Measurements from ENCODE around the gene FAM193B. TPM values are rescaled to one million over a fixed set of nuclear protein-coding genes. Genes with fewer than 3 reads are reported as not detected.

FAM193B gene
- total RNA-seq, 2 donors from 2014 or later, result 26.1 to 30.1 TPM

DNA sequence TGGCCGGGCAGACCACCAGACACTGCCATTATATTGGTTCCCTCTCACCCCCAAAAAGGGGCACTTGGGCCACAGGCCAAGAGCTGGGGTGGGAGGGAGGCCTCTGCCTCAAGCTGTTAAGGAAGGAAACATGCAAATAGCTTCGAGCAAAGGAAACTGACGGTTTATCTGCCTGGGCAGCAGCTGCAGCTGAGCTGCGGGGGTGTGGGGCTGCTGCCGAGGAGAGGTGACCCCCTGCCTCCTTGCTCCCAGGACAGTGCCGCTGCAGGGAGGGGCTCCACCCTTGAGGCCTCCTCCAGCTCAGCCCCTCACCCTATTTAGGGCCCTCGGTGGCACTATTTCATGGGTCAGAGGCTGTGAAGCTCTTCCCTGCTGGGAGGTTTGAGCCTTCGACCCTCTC, 45.5 kb downstream of the FAM193B start:
- intact Hi-C loops (cut with DNase I), result no loop called here
- DNase-seq (no peak), ATAC-seq (no peak)

DNA sequence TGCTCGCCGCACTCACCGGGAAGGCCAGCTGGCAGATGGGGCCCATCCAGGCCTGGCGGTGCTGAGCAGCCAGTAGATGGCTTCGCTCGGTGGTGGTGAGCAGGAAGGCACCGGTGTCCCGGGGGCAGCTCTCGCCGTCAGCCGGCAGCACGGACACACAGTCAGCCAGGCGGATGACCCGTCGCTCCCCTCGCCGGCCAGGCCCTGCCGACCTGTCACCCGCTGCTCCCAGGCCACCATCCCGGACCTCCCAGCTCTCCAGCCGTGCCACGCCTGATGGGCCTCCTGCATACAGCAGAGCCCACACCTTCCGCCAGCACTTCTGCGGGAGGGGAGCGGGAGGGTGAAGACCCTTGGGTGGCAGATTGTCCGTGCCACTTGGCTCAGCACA, 46.1 kb downstream of the FAM193B start:
- no peak for ATAC-seq
- intact Hi-C loops (cut with DNase I), result no loop called here
- DNase-seq, result no peak

DNA sequence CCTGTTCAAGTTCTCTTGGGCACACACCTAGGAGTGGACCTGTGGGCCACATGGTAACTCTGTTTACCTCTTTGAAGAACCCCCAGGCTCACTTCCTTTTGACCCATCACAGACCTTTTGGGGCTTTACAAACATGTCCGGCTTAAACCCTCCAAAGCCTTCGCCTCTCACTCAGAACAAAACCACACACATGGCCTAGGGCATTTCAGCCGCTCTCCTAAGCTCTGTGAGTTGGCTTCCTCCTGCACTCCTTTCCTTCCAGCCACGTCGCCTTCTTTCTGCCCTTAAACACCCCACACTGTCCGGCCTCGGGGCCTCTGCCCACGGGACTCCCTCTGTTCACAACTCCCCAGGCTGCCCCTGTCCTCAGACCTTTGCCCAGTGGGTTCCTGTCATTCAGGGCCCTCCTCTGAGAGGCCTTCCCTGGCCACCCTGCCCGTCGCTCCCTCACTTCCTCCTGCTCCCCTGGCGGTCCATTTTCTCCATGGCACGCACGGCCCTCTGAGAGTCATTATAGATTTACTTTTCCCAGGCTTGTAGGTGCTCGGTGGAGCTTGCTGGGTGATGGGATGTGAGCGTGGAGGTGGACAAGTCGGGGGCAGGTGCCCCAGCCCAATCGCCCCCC, 46.7 kb downstream of the FAM193B start:
- no peak for ATAC-seq
- no peak for DNase-seq
- intact Hi-C loops (cut with DNase I), result no loop called here

DNA sequence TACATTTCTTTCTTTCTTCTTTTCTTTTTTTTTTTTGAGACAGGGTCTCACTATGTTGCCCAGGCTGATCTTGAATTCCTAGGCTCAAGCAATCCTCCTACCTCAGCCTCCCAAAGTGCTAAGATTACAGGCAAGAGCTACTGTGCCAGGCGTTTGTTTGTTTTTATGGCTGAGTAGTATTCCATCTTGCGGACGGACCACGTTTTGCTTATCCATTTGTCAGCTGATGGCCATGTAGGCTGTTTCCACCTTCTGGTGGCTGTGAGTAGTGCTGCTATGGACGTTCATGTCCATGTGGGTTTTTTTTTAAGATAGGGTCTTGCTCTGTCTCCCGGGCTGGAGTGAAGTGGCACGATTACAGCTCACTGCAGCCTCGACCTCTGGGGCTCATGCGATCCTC, 47.2 kb downstream of the FAM193B start:
- ATAC-seq, result no peak
- intact Hi-C loops (cut with DNase I), result no loop called here

DNA sequence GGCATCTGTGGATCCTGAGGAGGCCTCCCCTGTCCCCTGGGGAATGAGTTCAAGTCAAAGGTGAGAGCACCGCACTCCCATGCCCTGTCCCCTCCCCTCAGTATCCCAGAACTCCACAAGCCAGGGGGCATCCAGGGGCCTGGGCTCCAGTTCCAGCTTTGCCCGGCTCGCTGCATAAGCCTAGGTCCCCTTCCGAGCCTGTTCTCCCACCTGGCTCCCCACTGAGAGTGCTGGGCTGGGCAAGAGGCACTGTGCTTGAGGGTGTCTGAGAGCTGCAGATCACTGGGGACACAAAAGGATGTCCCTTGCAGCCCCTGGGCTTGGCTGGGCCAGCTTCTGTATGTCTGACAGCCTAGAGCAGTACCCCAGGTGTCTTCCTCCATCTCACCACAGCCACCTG, 49.3 kb downstream of the FAM193B start:
- ATAC-seq (no peak), DNase-seq (no peak)
- intact Hi-C loops (cut with DNase I), result no loop called here

More for the DNA sequence above, 47.2 kb downstream of the FAM193B start:
- no peak for DNase-seq

DNA sequence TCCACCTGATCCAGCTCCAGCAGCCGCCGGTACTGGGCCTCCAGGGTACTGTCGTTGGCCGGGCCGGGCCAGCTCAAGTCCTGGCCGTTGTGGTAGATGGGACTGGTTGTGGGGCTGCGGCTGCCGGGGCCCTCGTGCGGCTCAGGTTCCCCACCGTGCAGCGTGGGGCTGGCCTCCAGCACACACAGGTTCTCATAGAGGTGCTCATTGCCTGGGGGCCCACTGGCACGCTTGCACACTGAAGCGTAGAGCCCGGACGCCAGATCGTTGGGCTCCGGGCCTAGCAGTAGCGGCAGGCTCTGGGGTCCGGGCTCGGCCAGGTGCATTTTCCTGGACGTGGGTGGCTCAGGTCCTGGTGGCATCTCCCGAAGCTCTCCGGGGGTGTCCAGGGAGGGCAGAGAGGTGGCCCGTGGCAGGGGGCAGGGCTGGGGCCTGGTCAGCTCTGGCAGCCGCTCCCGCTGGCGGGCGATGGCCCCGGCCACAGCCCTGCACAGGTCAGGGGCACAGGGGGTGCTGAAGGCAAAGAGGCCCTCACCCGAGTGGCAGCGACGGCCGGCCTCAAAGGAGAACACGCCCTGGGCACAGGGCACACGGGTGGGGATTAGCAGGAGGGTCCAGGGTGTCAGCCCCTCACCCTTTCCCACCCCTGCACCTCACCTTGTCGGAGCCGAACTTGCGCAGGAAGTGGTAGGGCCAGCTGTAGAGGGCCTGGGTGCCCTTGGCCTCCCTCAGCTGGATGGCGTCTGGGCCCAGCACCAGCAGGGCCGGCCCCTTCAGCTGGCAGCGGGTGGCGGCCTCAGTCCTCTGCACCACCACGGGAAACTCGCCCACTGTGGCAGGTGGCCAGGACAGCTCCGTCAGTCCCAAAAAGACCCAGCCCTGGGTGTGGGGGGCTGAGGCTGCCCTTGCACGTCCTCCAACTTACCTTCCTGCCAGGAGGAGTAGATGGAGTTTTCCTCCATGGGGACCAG, 50.0 kb downstream of the FAM193B start:
- ATAC-seq, result no peak
- no peak for DNase-seq
- intact Hi-C loops (cut with DNase I), result loop anchor here in 1 of 2 donors (5.0 kb wide), 1 partner anchor 117 kb away; no protein-coding TSS in a partner anchor

DNA sequence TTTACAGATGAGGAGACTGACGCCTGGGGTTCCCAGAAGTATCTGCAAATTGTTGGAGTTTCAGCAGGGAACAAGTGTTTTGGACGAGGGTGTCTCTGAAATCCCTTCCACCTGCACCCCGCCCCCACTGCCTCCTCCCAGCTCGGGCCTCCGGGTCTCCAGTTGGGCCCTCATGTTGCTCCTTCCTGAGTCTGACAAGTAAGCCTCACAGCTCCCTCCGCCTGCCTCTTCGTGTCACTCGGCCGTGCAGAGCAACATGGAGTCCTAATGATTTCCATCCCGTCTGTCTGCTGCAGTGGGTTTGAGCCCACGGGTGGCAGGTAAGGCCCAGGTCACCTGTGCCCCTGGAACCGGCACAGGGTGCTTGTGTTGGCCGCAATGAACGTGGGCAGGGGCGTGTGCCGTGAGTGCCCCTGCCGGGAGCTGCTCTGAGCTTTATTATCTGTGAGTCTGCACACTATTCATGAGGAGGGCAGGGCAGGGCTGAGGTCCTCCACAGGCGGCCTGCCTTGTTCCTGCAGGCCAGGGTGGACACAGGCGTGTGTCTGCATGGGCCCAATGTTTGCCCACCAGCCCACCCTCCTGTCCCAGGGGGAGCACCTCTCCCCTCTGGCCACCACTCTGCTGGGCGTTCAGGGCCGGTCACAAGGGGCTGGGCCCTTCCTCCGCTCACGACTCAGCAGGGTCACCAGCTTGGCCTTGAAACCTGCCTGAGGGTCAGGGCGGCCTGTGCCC, 50.8 kb downstream of the FAM193B start:
- ATAC-seq, result no peak
- no peak for DNase-seq
- intact Hi-C loops (cut with DNase I), result loop anchor here in 1 of 2 donors (5.0 kb wide), 1 partner anchor 116 kb away; no protein-coding TSS in a partner anchor

DNA sequence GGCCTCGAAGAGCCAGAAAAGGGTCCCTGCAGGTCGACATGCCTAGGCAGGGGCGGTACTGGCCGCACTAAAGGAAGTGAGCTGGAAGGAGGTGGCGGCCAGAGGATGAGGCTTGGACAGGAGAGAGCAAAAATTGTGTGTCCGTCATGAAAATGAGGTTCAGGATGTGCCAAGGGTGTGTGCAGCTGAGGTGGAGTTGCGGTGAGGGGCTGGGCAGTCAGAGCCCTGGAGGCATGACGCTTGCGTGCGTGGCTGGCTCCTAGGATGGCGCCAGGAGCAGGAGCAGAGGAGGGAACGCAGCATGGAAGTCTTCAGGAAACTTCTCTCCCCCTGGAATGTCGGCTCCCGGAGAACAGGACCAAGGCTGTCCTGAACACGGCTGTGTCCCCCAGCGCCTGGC, 51.5 kb downstream of the FAM193B start:
- intact Hi-C loops (cut with DNase I), result loop anchor here in 1 of 2 donors (5.0 kb wide), 1 partner anchor 116 kb away; no protein-coding TSS in a partner anchor
- ATAC-seq (no peak), DNase-seq (no peak)

DNA sequence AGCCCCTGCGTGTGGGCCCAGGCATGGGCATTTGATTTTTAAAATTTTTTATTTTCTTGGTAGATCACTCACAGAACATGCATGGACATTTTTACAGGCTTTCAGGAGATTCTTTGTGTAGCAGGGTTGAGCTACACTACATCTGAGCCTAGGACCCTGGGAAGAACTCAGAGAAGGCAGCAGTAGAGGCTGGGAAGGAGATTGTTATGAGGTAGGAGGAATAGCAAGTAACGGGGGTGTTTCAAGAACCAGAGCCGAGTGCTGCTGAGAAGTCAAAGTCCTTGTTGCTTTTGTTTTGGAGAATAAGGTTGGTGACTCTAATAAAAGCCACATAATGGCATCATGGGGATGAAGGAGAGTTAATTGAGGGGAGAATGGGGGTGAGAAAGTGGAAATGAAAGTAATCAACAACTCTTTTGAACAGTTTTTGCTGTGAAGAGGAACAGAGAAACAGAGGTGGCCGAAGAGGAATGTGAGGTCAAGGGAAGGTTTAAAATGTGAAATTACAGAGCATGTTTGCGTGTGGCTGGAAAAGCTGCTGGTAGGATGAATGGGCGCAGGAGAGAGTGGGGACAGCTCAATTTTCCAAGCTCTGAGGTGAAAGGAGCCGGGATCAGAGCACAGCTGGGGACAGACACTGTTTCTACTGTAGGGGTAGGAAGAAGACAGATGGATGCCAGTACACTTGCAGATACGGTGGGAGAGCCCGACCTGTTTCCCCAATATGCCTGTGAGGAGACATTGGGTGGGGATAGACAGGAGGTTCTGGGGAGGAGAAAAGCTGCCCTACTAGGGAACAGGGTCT, 52.3 kb downstream of the FAM193B start:
- ATAC-seq (no peak), DNase-seq (no peak)
- intact Hi-C loops (cut with DNase I), result loop anchor here (1.0 to 5.0 kb wide), 2 partner anchors 112 to 115 kb away; no protein-coding TSS in a partner anchor

DNA sequence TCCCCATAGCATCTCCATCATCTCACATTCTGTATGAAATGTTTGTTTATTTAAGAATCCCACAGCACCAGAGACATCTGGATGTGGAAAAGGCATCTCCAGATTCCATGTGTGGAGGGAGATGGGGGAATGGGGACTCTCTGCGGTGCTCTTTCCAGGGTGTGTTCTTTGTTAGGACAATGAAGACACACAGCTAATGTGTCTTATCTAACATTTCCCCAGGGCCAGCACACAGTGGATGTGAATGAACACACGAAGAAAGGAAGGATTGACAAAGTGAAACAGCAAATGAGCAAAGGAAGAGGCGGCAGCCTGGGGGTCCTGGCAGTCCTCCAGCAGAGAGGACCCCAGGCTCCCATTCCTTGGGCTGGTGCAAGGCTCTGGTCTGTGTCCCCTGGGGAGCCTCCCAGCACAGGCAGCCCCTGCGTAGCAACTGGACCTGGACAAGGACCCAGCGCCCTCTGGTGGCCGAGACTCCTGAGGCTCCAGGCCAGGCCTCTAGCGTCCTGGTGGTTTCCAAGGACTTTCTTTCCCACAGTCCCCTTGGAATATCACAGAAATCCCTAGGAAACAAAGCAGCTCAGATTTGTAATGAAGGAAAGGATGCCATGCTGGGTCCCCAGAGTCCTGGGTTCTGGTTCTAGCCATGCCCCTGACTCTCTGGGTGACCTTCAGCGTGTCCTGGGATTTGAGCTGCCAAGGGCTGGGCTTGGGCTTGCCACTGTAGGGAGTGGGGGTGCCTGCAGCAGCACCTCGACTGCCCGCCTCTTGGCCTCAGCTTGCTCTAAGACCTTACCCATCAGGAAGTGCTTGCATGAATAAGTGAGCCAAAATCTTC, 53.5 kb downstream of the FAM193B start:
- intact Hi-C loops (cut with DNase I), result loop anchor here (1.0 to 5.0 kb wide), 2 partner anchors 111 to 114 kb away; no protein-coding TSS in a partner anchor
- ATAC-seq, result peak; percentile 11 to 13
- peak; percentile 94 for DNase-seq

DNA sequence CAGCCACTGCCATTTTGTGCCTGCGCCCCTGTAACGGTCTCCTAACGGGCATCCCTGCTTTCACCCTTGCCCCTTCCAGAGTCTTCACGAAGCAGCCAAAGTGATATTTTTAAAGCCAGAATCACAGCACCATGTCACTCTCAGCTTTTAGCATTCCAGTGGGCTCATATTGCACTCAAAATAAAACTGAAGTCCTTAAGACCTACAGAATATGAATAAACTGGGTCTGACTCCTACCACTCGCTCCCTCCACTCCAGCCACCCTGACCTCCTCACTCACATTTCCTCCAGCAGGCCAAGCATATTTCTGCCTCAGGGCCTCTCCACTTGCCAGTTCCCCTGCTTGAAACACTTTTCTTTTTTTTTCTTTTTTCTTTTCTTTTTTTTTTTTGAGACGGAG, 54.5 kb downstream of the FAM193B start:
- DNase-seq (no peak), ATAC-seq (no peak)
- intact Hi-C loops (cut with DNase I), result loop anchor here (2.0 to 5.0 kb wide), 3 partner anchors 41 to 113 kb away; no protein-coding TSS in a partner anchor

DNA sequence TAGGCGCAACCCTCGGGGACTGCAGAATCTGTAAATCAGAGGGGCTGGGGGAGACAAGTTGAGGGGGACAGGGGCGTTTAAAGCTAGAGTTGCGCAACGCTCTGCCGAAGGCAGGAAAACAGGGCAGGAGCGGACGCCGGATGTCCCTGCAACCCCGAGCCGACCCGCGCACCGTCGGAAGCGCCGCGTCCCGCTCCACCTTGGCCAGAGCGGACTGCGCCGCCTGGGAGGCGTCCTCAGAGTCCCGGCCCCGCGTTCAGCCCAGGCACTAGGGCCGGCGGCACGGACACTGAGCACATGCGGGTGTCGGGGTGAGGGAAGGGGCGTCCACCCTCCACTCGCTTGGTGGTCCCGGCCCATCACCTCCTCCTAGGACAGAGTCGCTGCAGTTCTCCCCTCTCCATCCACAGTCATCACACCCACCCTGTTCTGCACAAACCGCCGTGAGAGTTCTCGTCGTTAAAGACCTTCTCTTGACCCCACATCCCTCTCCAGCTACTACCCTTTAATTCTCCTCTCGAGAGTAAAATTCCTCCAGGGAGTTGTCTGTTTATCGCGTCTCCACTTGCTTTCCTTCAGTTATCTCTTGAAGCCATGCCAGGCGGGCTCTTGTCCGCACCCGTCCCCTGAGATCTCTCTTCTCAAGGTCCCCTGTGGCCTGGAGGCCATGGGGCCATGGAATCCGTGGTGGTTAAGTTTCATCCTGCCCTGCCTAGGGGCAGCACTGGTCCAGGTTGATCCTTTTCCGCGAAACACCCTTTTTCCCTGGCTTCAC, 56.2 kb downstream of the FAM193B start:
- intact Hi-C loops (cut with DNase I), result loop anchor here (2.0 kb wide), 2 partner anchors 39 to 43 kb away; no protein-coding TSS in a partner anchor
- ATAC-seq, result peak in 1 of 2 donors; percentile 0
- DNase-seq, result peak; percentile 65

DNA sequence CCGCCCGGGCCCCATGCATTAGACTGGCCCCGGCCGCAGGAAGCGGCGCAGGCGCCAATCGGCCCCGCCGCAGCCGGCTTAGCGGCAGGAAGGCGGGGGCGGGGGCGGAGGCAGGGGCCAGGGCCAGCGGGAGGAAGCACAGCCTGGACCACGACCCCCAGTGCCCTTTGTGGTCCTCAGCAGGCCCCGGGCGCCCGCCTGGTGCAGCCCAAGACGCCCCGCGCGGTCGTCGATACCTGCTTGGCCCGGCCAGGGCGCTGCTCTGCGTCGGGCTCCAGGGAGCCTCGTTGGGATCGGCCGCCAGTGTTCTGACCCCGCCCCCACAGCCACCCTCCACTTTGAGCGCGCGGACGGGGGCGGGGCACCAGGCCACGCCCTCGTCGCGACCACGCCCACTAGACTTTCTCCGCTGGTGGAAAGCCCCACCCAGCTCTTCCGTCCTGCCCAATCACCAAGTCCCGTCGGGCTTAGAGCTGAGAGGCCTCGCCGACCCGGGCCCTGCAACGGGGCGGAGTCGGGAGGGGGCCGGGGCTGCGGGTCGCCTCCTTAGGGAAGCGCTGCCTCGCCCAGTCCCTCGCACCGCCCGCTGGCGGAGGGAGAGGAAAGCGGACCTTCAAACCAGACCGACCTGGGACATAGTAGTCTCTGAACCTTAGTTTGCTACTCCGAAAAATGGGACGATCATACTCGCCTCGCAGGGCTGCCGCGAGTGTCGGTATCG, 56.9 kb downstream of the FAM193B start, which contains the start of gene PDLIM7:
Gene PDLIM7 (minus strand): TSS at position 313 of the 721 bp plus-strand sequence. CDS start 1,092 bp downstream, outside the sequence.
- intact Hi-C loops (cut with DNase I), result loop anchor here (2.0 kb wide), 2 partner anchors 39 to 43 kb away; no protein-coding TSS in a partner anchor
- DNase-seq (peak; percentile 96), ATAC-seq (peak; percentile 80 to 87)

DNA sequence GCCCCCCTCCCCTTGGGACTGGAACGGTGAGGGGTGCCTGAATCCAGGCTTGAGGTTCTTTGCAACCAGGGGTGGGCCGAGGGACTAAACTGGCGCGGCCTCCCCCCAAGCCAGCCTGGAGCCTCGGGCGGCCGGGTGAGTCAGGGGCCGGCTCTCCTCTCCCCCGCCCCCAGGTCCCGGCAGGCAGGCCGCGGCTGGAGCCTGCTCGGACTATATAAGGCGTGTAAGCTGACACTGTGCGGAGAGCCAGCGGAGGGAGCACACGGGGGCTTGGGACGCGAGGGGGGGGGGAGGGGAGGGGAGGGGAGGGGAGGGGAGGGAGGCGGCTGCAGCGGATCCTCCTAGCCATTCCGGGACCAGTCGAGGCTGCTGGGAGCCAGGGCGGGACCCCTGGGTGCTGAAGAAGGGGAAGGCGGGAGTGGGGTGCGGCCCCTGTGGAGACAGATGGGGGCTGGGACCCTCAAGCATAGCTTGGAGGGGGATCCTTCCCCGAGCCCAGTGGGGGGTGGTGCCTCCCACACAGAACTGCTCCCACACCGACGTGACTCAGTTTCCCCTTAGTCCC, 57.6 kb downstream of the FAM193B start:
- intact Hi-C loops (cut with DNase I), result no loop called here
- ATAC-seq (peak; percentile 62 to 74), DNase-seq (peak; percentile 86)

DNA sequence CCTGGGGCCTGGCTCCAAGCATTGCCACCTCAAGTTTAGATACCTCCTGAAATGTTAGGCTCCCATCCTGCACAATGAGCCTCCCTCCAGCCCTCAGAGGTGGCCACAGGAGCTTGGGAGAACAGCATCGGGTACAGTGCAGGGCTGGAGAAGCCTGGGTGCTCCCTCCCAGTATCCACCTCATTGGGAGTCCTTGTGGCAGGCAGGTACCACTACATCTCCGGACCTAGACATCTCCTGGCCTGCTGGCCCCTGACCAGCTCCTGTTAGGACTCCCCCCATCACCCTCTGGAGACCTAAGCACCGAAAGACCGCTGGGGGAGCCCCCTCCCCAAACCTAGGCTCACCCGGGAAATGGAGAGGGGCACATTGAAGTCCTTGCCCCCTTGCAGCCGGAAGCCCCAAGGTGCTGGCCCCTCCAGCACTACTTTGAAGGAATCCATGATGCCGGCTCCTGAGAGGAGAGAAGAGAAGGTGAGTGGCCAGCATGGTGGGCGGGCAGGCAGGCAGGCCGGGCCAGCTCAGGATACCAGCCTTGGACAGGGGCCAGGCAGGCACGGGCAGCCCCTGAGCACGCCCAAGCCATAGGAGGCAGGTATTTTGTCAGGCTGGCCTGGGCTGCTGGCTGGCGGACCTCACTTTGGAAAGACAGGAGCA, 58.2 kb downstream of the FAM193B start:
- no peak for DNase-seq
- intact Hi-C loops (cut with DNase I), result no loop called here
- ATAC-seq, result no peak
